Liver (tissue), 9 donors: ENCODE measurements around the gene THADA. TPM values are rescaled to one million over a fixed set of nuclear protein-coding genes. Genes with fewer than 3 reads are reported as not detected.
"Not testable (repeated sequence)": the region's sequence is repeated elsewhere in the genome, so short reads cannot be mapped to it uniquely, and the experiment has no call there.

Experiments
- DNase-seq: peaks from one replicate; pipeline ENCODE4 v3.0.0-alpha.2; 2017; ENCODE audit warnings: low spot score
- H3K27ac ChIP-seq, 2 donors: one replicate each; pipeline ENCODE4 v1.7.0; 2013; ENCODE audit warnings: inconsistent platforms in 2 of 2, low read length in 2 of 2, control low read depth in 1 of 2, low read depth in 1 of 2, mild to moderate bottlenecking in 1 of 2
- H3K27me3 ChIP-seq, 4 donors: one replicate each; pipeline versions ENCODE4 v1.6.1 to v1.7.0; 2013; ENCODE audit warnings: low read length in 3 of 4, inconsistent platforms in 1 of 4, mild to moderate bottlenecking in 1 of 4, moderate library complexity in 1 of 4; ENCODE audit not compliant: control insufficient read depth in 4 of 4, insufficient read depth in 4 of 4
- H3K36me3 ChIP-seq, 4 donors: one replicate each; pipeline versions ENCODE4 v1.6.1 to v1.7.0; 2013; ENCODE audit warnings: low read length in 3 of 4, mild to moderate bottlenecking in 3 of 4, low read depth in 1 of 4, moderate library complexity in 1 of 4; ENCODE audit not compliant: control insufficient read depth in 4 of 4, insufficient read depth in 3 of 4
- H3K4me1 ChIP-seq, 4 donors: one replicate each; pipeline versions ENCODE4 v1.6.1 to v1.7.0; 2013; ENCODE audit warnings: low read length in 3 of 4, mild to moderate bottlenecking in 3 of 4, moderate library complexity in 1 of 4; ENCODE audit not compliant: control insufficient read depth in 4 of 4, insufficient read depth in 4 of 4
- H3K4me3 ChIP-seq, 3 donors: one replicate each; pipeline versions ENCODE4 v1.6.1 to v1.7.0; 2013; ENCODE audit warnings: low read length in 3 of 3, control low read depth in 1 of 3, low read depth in 1 of 3, mild to moderate bottlenecking in 1 of 3
- H3K9ac ChIP-seq, 2 donors: one replicate each; pipeline ENCODE4 v1.7.0; 2013; ENCODE audit warnings: low read length in 2 of 2, mild to moderate bottlenecking in 2 of 2, moderate library complexity in 2 of 2, control low read depth in 1 of 2, low read depth in 1 of 2
- H3K9me3 ChIP-seq, 4 donors: one replicate each; pipeline versions ENCODE4 v1.6.1 to v1.7.0; 2013; ENCODE audit warnings: low read length in 3 of 4; ENCODE audit not compliant: control insufficient read depth in 4 of 4
- EGR1 ChIP-seq, 2 donors: IDR thresholded peaks; 2 replicates each; pipeline ENCODE4 v1.6.1; 2016 to 2018; ENCODE audit warnings: antibody characterized with exemption in 2 of 2, low read depth in 2 of 2
- HNF4A ChIP-seq, 2 donors: conservative IDR thresholded peaks; 2 replicates each; pipeline ENCODE4 v1.6.1; 2016; ENCODE audit warnings: antibody characterized with exemption in 2 of 2, mild to moderate bottlenecking in 2 of 2
- HNF4G ChIP-seq: IDR thresholded peaks from 2 replicates; pipeline ENCODE4 v1.6.1; 2016; ENCODE audit warnings: antibody characterized with exemption
- JUND ChIP-seq, 2 donors: IDR thresholded peaks; 2 replicates each; pipeline ENCODE4 v1.6.1; 2016; ENCODE audit warnings: antibody characterized with exemption in 2 of 2
- RAD21 ChIP-seq, 2 donors: IDR thresholded peaks; 2 replicates each; pipeline ENCODE4 v1.6.1; 2016; ENCODE audit warnings: antibody characterized with exemption in 2 of 2, mild to moderate bottlenecking in 2 of 2
- RXRA ChIP-seq, 2 donors: IDR thresholded peaks; 2 replicates each; pipeline ENCODE4 v1.6.1; 2017 to 2018; ENCODE audit warnings: antibody characterized with exemption in 2 of 2, mild to moderate bottlenecking in 1 of 2
- SP1 ChIP-seq: IDR thresholded peaks from 2 replicates; pipeline ENCODE4 v1.6.1; 2018; ENCODE audit warnings: antibody characterized with exemption, mild to moderate bottlenecking
- WGBS: extraction: QIAGEN DNeasy Blood & Tissue Kit; methylation state at CpG from one replicate; pipeline ENCODE4 v1.1.7; 2013; 5-methylcytosine and 5-hydroxymethylcytosine counted together
- polyA plus RNA-seq, 2 donors: library from polyadenylated mRNA; stranded (reverse) in 1 of 2; unstranded in 1 of 2; fragments of 200-250 nt in 1 of 2; fragments of >200 nt in 1 of 2; fragmentation: Nextera tagmentation in 1 of 2; extraction: Ambion mirVana in 1 of 2; gene quantifications; one replicate each; pipeline versions ENCODE4 v1.2.1 to v1.2.3, GENCODE V29; 2013 to 2015
- total RNA-seq, 2 donors: library from RNA; depleted of rRNA; stranded (reverse); fragments of >200 nt; gene quantifications; one replicate each; pipeline ENCODE4 v1.2.3, GENCODE V29; 2014
- TF ChIP-seq, protein P1 (sequence below): IDR thresholded peaks from 2 replicates; pipeline ENCODE4 v1.6.1; 2016; ENCODE audit warnings: antibody characterized with exemption, mild to moderate bottlenecking
- TF ChIP-seq, protein P2 (sequence below): IDR thresholded peaks from 2 replicates; pipeline ENCODE4 v1.6.1; 2016; ENCODE audit warnings: antibody characterized with exemption
- donor health status: healthy.
- donor health status: healthy.
- donor health status: healthy.
- donor health status: healthy.
- donor health status: healthy.

Gene THADA
- total and polyA plus RNA-seq, 4 donors: 12.0 to 37.2 (median 22.3) TPM

DNA sequence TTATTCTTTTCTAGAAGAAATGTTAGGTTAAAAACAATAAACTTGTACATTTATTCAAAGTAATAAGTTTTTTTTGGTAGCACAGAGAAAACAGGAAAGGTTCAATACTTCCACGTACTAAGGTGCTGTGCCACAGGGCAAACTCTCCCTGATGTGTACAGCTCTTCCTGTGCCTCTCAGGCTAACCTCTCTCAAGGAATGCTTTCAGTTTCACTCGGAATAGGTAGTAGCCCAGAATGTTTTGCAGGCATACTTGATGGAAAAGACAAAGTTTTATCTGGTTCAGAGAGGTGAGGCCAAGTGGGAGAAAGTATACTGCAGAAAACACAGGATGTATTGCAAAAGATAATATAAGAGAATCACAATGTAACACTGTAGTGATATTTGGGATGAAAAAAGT lies 198.4 kb downstream of the THADA start:
- TF ChIP-seq, protein P1, sequence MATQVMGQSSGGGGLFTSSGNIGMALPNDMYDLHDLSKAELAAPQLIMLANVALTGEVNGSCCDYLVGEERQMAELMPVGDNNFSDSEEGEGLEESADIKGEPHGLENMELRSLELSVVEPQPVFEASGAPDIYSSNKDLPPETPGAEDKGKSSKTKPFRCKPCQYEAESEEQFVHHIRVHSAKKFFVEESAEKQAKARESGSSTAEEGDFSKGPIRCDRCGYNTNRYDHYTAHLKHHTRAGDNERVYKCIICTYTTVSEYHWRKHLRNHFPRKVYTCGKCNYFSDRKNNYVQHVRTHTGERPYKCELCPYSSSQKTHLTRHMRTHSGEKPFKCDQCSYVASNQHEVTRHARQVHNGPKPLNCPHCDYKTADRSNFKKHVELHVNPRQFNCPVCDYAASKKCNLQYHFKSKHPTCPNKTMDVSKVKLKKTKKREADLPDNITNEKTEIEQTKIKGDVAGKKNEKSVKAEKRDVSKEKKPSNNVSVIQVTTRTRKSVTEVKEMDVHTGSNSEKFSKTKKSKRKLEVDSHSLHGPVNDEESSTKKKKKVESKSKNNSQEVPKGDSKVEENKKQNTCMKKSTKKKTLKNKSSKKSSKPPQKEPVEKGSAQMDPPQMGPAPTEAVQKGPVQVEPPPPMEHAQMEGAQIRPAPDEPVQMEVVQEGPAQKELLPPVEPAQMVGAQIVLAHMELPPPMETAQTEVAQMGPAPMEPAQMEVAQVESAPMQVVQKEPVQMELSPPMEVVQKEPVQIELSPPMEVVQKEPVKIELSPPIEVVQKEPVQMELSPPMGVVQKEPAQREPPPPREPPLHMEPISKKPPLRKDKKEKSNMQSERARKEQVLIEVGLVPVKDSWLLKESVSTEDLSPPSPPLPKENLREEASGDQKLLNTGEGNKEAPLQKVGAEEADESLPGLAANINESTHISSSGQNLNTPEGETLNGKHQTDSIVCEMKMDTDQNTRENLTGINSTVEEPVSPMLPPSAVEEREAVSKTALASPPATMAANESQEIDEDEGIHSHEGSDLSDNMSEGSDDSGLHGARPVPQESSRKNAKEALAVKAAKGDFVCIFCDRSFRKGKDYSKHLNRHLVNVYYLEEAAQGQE: no peak
- TF ChIP-seq SP1 (peak; percentile 17), RAD21 (IDR thresholded peaks at IDR 0.05) (peak in 1 of 2 donors; percentile 33), RXRA (IDR thresholded peaks at IDR 0.05) (peak; percentile 13 to 24), HNF4A (conservative IDR thresholded peaks at IDR 0.05) (peak; percentile 34 to 49)
- H3K4me3 ChIP-seq: no peak overlapping the region
- no peak for DNase-seq
- peak overlapping the region; percentile 5 to 19 for H3K27ac ChIP-seq
- H3K36me3 ChIP-seq: peaks cover 0 to 2% (median 0%) of the 10 kb centered on the region in 4 donors
- H3K4me1 ChIP-seq: peaks cover 0 to 3% (median 1%) of the 10 kb centered on the region in 4 donors
- no peaks in the 10 kb centered on the region for H3K9me3 ChIP-seq
- H3K27me3 ChIP-seq: no peaks in the 10 kb centered on the region
- 30% methylated on average over 2 of the region's 2 CpGs for WGBS
- H3K9ac ChIP-seq: no peak overlapping the region

DNA sequence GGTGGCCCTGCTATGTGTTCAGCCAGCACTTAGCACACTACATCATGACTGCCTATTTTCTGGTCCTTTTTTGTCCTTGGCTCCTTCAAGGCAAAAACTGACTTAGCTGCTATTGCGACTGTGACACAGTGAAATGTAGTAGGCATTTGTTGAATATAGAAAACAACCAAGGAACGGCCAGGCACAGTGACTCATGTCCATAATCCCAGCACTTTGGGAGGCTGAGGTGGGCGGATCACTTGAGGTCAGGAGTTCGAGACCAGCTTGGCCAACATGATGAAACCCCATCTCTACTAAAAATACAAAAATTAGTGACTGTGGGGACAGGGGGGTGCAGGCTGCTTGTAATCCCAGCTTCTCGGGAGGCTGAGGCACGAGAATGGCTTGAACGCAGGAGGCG lies 199.5 kb downstream of the THADA start:
- H3K9ac ChIP-seq, DNase-seq, H3K4me3 ChIP-seq, H3K4me1 ChIP-seq, H3K27ac ChIP-seq, H3K27me3 ChIP-seq, H3K9me3 ChIP-seq, H3K36me3 ChIP-seq: not testable (repeated sequence)
- 97% methylated on average over 8 of the region's 8 CpGs for WGBS

DNA sequence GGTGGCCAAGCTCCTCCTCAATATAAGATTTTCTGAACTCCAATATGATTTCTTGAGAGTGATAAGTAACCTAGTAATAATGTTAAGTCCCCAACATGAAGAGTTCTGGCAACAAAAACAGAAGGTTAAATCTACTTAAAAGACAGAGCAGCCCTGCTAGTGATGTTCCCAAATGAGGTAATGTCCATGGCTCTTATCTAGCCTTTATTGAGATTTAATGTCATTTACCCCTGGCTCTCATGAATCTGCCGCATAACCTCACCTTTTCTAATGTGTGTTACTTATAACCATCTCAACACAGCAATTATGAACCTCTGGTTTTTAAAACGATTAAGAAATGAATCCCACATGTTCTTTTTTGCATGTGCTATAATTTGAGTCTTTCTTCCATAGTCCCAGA lies 201.9 kb downstream of the THADA start:
- H3K36me3 ChIP-seq: peaks cover 0 to 2% (median 0%) of the 10 kb centered on the region in 4 donors
- peaks cover 0 to 7% (median 4%) of the 10 kb centered on the region in 4 donors for H3K4me1 ChIP-seq
- no peak overlapping the region for H3K9ac ChIP-seq
- no peaks in the 10 kb centered on the region for H3K9me3 ChIP-seq
- DNase-seq: no peak
- no peak overlapping the region for H3K27ac ChIP-seq
- TF ChIP-seq, protein P2, sequence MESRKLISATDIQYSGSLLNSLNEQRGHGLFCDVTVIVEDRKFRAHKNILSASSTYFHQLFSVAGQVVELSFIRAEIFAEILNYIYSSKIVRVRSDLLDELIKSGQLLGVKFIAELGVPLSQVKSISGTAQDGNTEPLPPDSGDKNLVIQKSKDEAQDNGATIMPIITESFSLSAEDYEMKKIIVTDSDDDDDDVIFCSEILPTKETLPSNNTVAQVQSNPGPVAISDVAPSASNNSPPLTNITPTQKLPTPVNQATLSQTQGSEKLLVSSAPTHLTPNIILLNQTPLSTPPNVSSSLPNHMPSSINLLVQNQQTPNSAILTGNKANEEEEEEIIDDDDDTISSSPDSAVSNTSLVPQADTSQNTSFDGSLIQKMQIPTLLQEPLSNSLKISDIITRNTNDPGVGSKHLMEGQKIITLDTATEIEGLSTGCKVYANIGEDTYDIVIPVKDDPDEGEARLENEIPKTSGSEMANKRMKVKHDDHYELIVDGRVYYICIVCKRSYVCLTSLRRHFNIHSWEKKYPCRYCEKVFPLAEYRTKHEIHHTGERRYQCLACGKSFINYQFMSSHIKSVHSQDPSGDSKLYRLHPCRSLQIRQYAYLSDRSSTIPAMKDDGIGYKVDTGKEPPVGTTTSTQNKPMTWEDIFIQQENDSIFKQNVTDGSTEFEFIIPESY: no peak
- no peak for TF ChIP-seq SP1
- no peak for TF ChIP-seq HNF4G
- no peak overlapping the region for H3K4me3 ChIP-seq
- H3K27me3 ChIP-seq: no peaks in the 10 kb centered on the region
- 92% methylated on average over 2 of the region's 2 CpGs for WGBS

DNA sequence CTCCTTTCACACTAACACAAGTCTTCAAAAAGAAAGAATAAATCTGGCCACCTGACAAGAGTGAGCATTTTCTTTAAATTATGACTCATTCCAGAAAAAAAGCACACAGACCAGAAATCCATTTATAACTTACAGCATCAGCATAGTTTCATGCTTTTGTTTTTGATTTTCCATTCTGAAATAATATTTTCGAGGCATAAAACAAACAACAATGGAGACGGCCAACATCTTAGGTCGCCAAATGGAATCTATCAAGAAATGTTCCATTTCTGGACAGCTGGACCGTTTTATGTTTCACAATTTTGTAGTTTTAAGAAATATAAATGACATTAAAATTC lies 204.0 kb downstream of the THADA start:
- H3K4me1 ChIP-seq: peaks cover 0 to 7% (median 2%) of the 10 kb centered on the region in 4 donors
- H3K36me3 ChIP-seq: peaks cover 0 to 2% (median 0%) of the 10 kb centered on the region in 4 donors
- no peak for TF ChIP-seq EGR1 (IDR thresholded peaks at IDR 0.05; ENCODE audit: low read depth in 2 of 2)
- TF ChIP-seq JUND (IDR thresholded peaks at IDR 0.05): peak in 1 of 2 donors; percentile 34
- no peak overlapping the region for H3K9ac ChIP-seq
- 91% methylated on average over 4 of the region's 4 CpGs for WGBS
- H3K27me3 ChIP-seq: no peaks in the 10 kb centered on the region
- no peaks in the 10 kb centered on the region for H3K9me3 ChIP-seq
- H3K27ac ChIP-seq: no peak overlapping the region
- H3K4me3 ChIP-seq: no peak overlapping the region
- DNase-seq: no peak
